HG02852 (cell line): ENCODE data around the gene SPRR1A.
"Not testable (repeated sequence)": the region's sequence is repeated elsewhere in the genome, so short reads cannot be mapped to it uniquely, and the experiment has no call there.

ENCODE experiments used
- ATAC-seq: cut with Tn5 transposase; IDR thresholded peaks from one replicate; pipeline ENCODE4 v1.9.1; 2021; ENCODE audit warnings: mild to moderate bottlenecking, moderate library complexity; ENCODE audit not compliant: unreplicated experiment

SPRR1A gene

DNA sequence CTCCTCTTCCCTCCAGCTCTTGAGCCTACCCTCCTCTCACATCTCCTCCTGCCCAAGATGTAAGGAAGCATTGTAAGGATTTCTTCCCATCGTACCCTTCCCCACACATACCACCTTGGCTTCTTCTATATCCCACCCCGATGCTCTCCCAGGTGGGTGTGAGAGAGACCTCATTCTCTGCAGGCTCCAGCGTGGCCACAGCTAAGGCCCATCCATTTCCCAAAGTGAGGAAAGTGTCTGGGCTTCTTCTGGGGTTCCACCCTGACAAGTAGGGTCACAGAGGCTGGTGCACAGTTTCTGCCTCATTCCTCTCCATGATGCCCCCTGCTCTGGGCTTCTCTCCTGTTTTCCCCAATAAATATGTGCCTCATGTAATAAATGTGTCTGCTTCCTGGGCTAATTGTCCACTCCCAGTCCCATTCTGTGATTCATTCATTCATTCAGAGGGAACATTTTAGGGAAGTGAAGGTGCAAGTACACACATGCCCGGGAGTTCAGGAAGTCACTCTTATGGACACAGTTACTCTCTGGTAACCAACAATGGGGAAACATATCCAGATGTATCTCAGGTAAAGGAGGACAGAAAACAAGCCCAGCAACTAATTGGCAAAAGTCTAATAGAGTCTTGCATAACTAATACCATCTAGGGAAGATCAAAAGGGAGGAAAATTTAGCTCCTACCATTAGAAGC is 11.5 kb upstream of the SPRR1A start:
- no peak for ATAC-seq

DNA sequence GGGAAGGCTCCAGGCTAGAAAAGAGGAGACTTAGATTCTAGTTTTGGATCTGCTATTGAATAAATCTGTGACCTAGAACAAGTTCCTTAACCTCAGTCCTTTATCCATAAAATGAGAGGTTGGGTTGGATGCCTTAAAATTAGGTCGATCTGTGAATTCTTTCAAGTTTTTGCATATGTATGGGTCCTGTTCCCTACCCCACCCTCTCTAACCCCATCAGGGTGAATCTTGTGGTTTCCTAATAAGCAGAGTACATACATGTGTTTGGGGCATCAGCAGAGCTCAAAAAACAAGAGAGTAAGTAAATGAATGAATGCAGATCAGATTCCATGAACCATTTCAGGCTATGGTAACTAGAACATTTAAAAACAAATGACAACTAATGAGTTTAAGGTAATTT is 7.2 kb upstream of the SPRR1A start:
- no peak for ATAC-seq

DNA sequence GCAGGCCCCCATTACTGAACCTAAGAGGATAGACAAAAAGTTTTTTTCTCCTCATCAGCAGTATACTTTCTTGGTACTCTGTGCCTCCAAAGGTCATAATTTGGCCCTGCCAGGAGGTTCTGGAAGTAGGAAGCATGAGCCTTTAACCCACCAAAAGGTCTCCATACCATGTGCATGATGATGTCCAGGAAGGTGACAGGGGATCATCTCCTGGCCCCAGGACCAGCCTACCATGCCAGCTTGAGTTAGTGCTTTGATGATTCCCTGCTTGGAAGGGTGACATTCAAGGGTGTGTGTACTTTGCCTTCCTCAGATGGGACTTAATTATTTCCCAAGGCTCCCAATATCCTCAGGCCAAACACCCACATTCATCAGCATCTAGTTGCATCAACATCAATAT is 6.3 kb upstream of the SPRR1A start:
- ATAC-seq = no peak

DNA sequence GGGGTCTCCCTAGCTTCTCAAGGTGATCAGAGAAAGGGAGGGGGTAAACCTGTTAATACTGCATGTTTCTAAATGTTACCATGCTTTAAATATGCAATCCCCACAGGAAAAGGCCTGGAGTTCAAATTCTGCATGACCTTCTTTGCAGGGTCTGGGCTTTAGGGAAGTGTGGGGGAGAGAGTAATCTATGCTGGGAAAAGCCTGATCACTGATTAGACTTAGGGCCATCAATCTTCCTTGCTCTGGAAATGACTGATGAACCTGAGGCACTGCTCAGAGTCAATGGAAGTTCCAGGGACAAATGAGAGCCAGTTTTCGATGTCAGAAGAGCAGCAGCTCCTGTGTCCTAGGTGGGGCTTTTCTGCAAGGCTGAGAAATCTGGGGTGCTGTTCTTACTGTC is 3.2 kb upstream of the SPRR1A start:
- no peak for ATAC-seq

DNA sequence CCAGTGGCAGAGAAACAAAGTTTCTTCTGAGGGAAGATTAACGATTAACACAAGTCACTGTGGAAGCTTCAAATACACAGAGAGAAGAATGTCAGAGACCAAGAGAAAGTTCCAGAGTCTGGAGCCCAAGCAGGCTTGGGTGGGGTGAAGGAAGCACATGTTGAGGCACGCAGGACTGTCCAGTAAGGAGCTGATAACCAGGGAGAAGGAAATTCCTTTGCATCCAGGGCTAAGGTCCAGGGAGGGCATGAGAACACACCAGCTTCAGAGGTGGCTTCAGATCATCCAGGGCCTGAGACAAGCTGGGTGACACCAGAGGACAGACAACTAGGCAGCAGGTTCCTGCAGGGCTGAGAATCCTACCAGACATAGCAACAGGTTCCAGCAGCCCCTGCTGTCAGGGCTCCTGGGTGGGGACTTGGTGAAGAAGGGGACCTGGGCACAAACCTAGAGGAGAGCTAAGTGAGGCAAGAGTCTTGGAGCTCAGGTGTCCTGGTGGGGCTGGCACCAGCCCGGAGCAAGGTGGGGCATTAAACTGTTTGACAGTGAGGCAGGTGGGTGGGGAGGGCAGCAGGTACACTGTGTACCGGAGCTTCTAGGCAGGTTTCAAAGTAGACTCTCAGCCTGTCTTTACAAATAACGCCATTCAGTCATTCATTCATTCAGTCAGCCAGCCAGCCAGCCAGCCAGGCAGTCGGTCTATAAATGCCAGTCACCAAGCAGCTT is 2.6 kb upstream of the SPRR1A start:
- ATAC-seq = no peak

DNA sequence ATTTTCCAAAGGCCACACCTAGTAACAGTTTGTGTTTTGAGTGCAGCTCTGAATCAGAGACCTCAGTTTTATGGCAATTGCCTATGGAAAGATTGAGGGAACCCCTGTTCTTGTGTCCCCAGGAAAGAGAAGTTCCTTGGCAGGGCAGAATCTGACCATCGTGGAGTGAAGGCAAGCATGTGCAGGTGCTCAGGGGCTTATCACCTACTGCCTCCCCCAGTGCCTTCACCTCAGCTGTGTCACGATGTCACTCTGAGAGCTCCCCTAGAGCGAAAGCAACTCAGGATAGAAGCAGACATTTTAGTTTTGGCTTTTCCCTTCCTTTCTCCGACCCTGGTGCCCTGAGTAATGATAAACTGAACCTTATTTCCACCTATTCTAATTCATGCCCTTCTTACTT is 1.8 kb upstream of the SPRR1A start:
- no peak for ATAC-seq

DNA sequence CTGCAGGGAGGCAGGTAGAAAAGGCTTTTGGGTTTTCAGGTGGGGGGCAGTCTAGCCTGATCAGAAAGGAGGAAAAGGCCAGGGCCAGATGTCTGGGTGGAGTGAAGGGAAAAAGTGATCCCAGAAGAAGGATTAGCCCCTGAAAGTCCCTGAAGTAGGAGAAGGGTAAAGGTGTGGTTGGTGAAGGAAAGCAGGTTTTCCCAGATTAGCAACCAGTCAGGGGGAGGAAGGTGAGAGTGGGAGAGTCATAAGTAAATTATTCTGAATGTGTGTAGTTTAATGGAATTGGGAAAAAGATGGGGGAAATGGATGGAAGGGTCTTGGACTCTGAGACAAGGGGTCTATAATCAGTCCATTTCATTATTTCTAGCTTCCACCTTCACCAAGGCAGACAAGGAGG is 647 bp upstream of the SPRR1A start:
- ATAC-seq = no peak

DNA sequence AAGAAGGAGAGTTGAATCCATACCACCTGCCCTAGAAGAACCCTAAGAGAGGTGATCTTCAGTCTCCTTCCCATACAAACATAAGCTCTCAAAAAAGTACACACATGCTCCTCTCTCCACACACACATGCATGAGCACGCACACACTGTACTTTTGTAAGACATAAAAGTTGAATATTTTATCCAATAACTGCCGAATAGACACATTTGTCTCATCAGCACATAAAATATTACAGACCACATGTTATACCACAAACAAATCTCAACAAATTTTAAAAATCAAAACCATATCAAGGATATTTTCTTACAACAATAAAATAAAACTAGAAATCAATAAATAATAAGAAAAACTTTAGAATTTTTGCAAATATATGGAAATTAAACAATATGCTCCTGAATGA is 2.7 kb downstream of the SPRR1A start:
- ATAC-seq = no peak

DNA sequence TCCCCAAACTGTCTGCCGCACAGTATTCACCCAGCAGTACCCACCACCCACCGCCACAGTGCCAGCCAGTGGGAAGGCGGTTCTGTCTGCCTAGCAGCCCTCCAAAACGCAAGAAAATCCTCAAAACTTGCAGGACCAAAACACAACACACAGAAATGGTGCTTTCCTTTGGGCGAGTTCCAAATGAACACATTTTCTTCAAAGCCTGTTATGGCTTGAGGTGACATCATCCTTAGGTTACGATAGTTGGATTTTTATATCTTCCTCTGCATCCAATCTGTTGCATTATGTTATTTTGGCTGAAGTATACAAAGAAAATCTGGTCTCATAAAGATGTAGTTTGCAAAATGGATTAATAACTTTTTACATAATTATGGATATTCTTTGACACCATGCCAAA is 9.3 kb downstream of the SPRR1A start:
- no peak for ATAC-seq

DNA sequence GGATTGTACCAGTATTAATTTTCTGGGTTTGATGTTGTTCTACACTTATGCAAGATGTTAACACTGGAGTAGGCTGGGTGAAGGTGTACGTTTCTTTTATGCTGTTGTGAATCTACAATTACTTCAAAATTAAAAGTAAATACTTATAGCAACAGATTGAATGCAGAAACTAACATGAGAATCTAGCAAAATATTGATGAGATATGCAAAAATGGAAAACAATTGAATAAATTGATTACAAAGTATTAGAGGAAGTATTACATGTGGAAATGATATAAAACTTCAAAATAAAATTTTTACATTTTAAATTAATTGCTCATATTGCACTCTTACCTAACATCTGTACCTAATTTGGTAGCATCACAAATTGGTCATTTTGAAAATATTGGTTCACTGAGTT is 12.0 kb downstream of the SPRR1A start:
- ATAC-seq = no peak

DNA sequence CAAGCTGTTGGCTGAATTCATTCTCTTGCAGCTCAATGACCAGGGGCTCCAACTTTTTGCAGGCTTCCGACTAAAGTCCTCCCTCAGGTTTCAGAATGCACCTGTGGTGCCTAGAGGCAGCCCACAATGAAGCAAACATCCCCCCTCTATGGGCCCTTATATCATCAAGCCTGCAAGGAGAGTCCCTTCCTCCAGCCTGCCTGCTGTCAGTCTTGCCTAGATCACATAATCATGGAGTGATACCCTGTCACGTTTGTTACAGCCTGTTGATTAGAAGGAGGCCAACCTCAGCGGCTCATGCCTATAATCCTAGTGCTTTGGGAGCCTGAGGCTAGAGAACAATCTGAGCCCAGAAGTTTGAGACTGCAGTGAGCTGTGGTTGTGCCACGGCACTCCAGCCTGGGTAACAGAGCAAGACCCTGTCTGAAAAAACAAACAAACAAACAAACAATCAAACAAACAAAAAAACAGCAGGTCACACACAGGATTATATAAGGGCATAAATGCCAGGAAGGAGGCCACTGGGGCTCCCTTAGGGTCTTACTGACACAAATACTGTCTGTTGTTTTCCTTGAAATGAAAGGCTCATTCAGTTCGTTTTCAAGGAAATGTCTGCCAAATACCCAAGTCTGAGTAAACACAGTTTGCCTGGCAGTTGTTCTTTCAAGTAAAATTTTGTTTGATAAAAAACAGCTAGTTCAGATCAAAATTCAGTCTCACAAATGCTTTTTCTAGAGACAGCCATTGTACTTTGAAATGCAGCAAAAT is 12.9 kb downstream of the SPRR1A start:
- no peak for ATAC-seq

DNA sequence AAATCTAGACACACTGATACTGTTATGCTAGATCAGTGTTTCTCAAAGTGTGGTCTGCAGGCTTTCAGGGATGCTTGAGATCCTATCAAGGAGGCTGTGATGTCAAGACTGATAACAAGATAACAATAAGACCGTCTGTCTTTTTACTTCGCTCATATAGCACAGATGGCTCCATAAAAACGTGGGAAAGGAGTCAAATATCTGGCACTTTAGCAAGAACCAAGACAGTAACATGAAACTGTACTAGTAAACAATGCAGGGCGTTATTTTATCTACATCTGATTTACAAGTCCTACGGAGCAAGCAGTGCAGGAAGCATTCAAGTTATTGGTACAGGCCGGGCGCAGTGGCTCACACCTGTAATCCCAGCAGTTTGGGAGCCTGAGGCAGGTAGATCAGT is 14.0 kb downstream of the SPRR1A start:
- no peak for ATAC-seq

DNA sequence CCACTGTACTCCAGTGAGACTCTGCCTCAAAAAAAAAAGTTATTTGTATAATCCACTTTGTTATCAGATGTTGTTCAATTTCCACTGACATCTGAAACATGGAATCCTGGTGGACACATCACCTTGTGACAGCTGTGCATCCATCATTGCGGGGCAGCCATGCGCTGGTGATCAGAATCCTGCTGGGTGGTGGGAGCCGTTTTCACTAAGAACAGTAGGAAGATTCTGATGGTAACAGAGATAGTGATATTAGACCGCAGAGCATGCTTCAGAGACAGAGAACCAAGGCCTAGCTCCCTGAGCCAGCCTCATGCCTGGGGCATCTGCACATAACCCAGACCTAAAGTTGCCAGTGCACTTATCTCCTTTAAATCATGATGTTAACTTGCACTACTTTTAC is 14.6 kb downstream of the SPRR1A start:
- no peak for ATAC-seq

DNA sequence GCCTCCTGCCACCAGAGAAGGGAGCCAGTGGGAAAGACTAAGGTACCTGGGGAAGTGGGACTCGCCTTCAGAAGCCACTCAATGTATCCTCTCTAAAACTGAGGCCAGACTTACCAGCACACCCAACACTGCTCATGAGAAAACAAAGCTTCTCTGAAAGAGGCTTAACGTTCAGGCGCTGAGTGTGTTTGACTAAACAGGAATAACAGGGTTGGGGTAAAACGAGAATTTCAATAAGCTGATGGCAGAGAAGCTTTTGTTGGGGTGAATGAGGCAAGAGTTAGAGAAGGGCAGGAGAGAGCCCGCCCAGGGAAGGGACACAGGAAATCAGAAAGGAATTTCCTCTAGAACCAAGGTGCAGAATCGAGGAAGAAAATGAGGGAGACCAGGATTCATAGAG is 15.9 kb downstream of the SPRR1A start:
- ATAC-seq = no peak

DNA sequence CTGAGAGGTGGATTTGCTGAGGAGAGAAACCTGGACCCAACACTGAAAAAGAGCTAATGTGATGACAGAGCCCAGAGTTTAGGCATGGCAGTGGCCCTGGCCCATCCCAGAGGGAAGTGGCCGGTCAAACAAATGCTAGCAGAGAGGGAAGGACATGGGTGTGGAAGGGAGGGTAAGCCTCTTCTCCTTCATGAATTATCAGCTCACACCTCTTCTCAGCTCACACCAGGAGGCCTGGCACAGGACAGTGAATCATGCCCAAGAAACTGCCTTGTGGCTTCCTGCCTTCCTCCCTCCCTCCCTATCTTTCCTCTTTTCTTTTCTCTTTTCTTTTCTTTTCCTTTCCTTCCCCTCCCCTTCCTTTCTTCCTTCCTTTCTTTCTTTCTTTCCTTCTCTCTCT is 16.4 kb downstream of the SPRR1A start:
- ATAC-seq = no peak

DNA sequence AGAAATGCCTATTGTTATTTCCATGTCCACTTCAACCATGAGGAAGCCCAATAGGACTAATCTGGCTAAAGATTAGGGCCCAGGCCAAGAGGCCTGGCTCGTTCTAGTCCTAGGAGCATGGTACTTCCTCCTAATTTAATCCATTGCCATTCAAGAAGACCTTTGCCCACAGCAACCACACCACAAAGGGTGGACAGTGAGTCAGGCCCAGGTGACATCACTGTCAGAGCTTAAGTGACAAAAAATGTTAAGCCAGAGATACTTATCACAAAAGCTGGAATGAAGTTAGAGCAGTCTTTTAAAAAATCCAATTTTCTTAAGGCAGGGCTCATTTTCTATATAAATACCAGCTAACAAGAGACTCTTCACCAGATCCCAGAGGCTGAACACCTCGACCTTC is 17.5 kb downstream of the SPRR1A start, which contains the start of gene SPRR3:
TSS of gene SPRR3 (plus strand) at position 368 of the 400 bp plus-strand sequence. CDS start 1,272 bp downstream, outside the sequence.
- no peak for ATAC-seq

DNA sequence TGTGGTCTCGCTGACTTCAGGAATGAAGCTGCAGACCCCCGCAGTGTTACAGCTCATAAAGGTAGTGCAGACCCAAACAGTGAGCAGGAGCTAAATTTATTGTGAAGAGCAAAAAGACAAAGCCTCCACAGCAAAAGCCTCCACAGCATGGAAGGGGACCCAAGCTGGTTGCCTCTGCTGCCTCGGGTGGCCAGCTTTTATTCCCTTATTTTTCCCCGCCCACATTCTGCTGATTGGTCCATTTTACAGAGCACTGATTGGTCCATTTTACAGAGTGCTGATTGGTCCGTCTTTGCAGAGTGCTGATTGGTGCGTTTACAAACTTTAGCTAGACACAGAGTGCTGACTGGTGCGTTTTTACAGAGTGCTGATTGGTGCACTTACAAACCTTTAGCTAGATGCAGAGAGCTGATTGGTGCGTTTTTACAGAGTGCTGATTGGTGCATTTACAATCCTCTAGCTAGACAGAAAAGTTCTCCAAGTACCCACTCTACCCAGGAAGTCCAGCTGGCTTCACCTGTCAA is 27.4 kb downstream of the SPRR1A start:
- not testable (repeated sequence) for ATAC-seq

DNA sequence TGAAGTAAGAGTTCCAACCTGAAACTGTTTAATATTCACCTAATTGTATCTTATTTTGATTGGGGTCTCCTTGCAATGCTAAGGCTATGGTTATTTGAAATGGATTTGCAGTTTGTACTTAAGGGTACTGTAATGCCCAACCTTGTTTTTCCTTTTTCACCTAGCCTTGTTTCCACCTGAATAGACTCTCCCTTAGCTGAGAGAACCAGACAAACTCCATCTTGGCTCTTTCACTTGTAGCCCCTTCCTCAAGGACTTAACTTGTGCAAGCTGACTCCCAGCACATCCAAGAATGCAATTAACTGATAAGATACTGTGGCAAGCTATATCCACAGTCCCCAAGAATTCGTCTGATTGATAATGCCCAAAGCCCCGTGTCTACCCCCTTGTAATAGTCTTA is 37.9 kb downstream of the SPRR1A start:
- ATAC-seq = not testable (repeated sequence)

DNA sequence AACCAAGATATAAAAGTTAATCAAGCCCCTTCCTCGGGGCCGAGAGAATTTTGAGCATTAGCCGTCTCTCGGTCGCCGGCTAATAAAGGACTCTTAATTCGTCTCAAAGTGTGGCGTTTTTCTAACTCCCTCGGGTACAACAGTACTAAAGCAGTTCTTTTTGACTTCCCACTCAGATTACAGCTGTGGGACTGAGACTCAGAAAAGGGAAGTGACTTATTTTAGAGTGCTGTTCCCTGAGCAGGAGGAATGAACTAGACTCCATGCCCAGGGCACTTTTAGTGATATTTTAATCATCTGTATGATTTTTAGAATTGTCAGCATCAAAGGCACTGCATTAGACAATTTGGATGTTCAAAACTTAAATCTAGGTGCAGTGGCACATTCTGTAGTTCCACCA is 38.5 kb downstream of the SPRR1A start:
- ATAC-seq = not testable (repeated sequence)

DNA sequence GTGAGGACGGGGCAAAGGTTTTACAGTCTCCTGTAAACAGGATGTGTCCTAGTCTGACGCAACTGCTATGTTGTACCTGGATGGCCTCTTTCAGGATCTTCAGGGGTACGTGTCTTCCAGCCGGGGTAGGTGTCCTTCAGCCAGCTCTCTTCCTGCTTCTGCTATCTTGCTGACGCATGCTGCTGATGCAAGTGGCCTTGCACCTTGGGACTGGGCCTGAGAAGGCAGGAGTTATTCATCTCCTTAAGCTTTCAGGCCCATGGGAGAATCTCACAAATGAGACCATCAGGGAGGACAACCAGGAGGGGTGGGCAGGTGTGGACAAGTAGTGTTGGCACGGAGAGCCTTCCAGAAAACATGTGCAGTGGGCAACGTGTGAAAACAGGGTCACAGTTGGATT is 39.2 kb downstream of the SPRR1A start:
- ATAC-seq = no peak

DNA sequence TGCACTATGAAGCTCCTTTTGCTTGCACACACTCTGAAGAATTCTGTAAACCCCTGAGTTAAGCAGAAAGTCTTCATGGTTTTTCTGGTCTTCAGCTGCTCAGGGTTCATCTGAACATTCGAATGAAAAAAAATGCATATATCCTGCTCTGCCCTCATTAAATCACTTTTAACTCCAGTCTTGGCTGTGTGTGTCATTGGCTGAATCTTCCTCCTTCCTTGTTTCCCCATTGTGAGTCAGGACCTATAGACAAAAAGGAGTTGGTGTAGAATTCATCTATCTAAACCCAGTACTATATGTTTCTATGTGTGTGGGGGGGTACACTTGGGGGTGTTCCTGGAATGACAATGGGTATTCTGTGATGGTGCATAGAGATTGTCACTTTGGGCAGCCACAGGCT is 40.5 kb downstream of the SPRR1A start:
- ATAC-seq = no peak

DNA sequence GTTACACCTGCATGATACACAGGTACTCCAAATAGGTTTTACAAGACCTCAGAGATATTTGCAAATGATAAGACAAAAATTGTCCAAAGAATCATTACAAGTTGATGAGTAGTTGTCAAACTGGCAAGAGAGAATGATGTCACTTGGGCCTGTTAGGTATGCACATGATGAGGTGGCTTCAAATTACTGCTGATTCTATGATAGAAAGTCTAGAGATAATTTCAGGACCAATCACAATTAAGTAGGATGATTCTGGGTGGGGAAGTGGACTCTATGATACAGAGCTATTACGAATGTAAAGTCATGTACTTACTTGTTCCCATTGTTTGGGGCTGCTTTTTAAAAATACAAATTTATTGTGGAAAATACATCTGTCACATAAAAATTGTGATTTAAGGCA is 41.9 kb downstream of the SPRR1A start:
- ATAC-seq = no peak
